ENCODE data around the gene PRDM11. TPM values are rescaled to one million over a fixed set of nuclear protein-coding genes. Genes with fewer than 3 reads are reported as not detected.

Gene PRDM11
- total and polyA plus RNA-seq, 2 of the 4 experiments (the other 2 are of a cell fraction), result 2.2 to 2.7 TPM

GRCh38 chr11:45170484-45170883 lies 24.0 kb downstream of the PRDM11 start:
- no peak overlapping the region for H2AFZ ChIP-seq (replicated peaks; ENCODE audit: low read length, poor library complexity)
- H3K79me1 ChIP-seq (ENCODE audit: low read depth in 1 of 2, low read length in 2 of 2), result no peaks in the 10 kb centered on the region
- DNase-seq (no peak), ATAC-seq (ENCODE audit: low read depth) (no peak)
- BruUV-seq (replicated peaks), result no TSS peak
- no peak overlapping the region for H3K9ac ChIP-seq (ENCODE audit: low read depth, low read length)
- TF ChIP-seq, protein P1, sequence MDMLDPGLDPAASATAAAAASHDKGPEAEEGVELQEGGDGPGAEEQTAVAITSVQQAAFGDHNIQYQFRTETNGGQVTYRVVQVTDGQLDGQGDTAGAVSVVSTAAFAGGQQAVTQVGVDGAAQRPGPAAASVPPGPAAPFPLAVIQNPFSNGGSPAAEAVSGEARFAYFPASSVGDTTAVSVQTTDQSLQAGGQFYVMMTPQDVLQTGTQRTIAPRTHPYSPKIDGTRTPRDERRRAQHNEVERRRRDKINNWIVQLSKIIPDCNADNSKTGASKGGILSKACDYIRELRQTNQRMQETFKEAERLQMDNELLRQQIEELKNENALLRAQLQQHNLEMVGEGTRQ (IDR thresholded peaks at IDR 0.05; ENCODE audit: low read depth, low read length), result no peak
- TF ChIP-seq NFE2L2 (IDR thresholded peaks at IDR 0.05; ENCODE audit: low read depth, low read length) (no peak), MAFK (IDR thresholded peaks at IDR 0.05; ENCODE audit: low read depth, low read length) (no peak), CHD1 (IDR thresholded peaks at IDR 0.05; ENCODE audit: low read depth, low read length) (no peak), MXI1 (IDR thresholded peaks at IDR 0.05; ENCODE audit: borderline replicate concordance, low read depth, low read length) (no peak), RFX5 (IDR thresholded peaks at IDR 0.05; ENCODE audit: low read depth, low read length) (no peak), BHLHE40 (IDR thresholded peaks at IDR 0.05; ENCODE audit: low read depth, low read length) (no peak), MAZ (IDR thresholded peaks at IDR 0.05; ENCODE audit: borderline replicate concordance, low read depth, low read length) (no peak), RAD21 (IDR thresholded peaks at IDR 0.05; ENCODE audit: low read length) (no peak)
- no peak overlapping the region for H4K5ac ChIP-seq (ENCODE audit: low read depth, low read length)
- H2AK9ac ChIP-seq (replicated peaks; ENCODE audit: low read depth, low read length, poor library complexity), result no peak overlapping the region
- H3K27ac ChIP-seq (ENCODE audit: insufficient read depth, low read length), result no peak overlapping the region
- H2AK5ac ChIP-seq (ENCODE audit: low read depth, low read length), result no peak overlapping the region
- no peak overlapping the region for H4K91ac ChIP-seq (ENCODE audit: insufficient read depth, low read depth, low read length)
- no peak overlapping the region for H2BK20ac ChIP-seq (ENCODE audit: low read depth, low read length)
- in situ Hi-C loops (cut with MboI; ENCODE audit: low sequenced_read_pairs), result no loop called here
- H3K27me3 ChIP-seq (ENCODE audit: control insufficient read depth, insufficient read depth, low read length), result no peaks in the 10 kb centered on the region
- no peak overlapping the region for H2BK5ac ChIP-seq (ENCODE audit: low read depth, low read length, poor library complexity, severe bottlenecking)
- H3K4me3 ChIP-seq (ENCODE audit: insufficient read depth, low read depth, low read length), result no peak overlapping the region
- no CpG with 5 or more reads among the region's 2 CpGs for WGBS, 2 experiments (ENCODE audit: extremely low coverage in 2 of 2, insufficient read length in 1 of 2)
- intact Hi-C loops (cut with micrococcal nuclease), result no loop called here
- no peak overlapping the region for H3K56ac ChIP-seq (ENCODE audit: extremely low read depth, insufficient read depth, low read length)
- no peaks in the 10 kb centered on the region; the same call in 1 of the 2 replicates for H3K9me1 ChIP-seq (ENCODE audit: insufficient read depth, low read length)
- H2BK15ac ChIP-seq (ENCODE audit: low read depth, low read length), result no peak overlapping the region
- H3K23ac ChIP-seq (ENCODE audit: low read depth, low read length), result no peak overlapping the region
- H4K20me1 ChIP-seq (ENCODE audit: insufficient read depth, low read length), result no peaks in the 10 kb centered on the region
- H3K4me2 ChIP-seq (ENCODE audit: low read depth, low read length), result no peak overlapping the region
- ChIA-PET POLR2A (ENCODE audit: unreplicated experiment) (no interaction called here), CTCF (no interaction called here)
- dilution Hi-C loops (cut with HindIII; ENCODE audit: low sequenced_read_pairs, unreplicated experiment), result no loop called here
- H3K36me3 ChIP-seq (ENCODE audit: control insufficient read depth, insufficient read depth, low read length), result no peaks in the 10 kb centered on the region
- no peak overlapping the region for H2BK120ac ChIP-seq (ENCODE audit: low read depth, low read length)
- H3K18ac ChIP-seq (ENCODE audit: low read depth, low read length), result no peak overlapping the region
- H3K9me3 ChIP-seq (ENCODE audit: control insufficient read depth, insufficient read depth, low read length), result no peaks in the 10 kb centered on the region
- H3K4me1 ChIP-seq (ENCODE audit: control insufficient read depth, insufficient read depth, low read length), result no peaks in the 10 kb centered on the region
- H3K4ac ChIP-seq (ENCODE audit: low read depth, low read length), result no peak overlapping the region
- H4K8ac ChIP-seq (ENCODE audit: low read depth in 2 of 2, low read length in 2 of 2), result no peak overlapping the region
- no peak overlapping the region for H3K14ac ChIP-seq (replicated peaks; ENCODE audit: low read depth, low read length)
